Glutamatergic neuron (in vitro differentiated cells): ENCODE results near the gene COL4A1. TPM values are rescaled to one million over a fixed set of nuclear protein-coding genes. Genes with fewer than 3 reads are reported as not detected.

ENCODE experiments used
- DNase-seq: peaks from one replicate; pipeline ENCODE4 v3.0.0; 2022
- H3K27ac Mint-ChIP-seq: one replicate; pipeline ENCODE4 v1.8.0; 2020; ENCODE audit warnings: mild to moderate bottlenecking, mixed read lengths, inconsistent platforms; ENCODE audit not compliant: unreplicated experiment
- H3K27me3 Mint-ChIP-seq: one replicate; pipeline ENCODE4 v1.8.0; 2020; ENCODE audit warnings: mild to moderate bottlenecking, moderate library complexity, mixed read lengths, inconsistent platforms; ENCODE audit not compliant: unreplicated experiment
- H3K36me3 Mint-ChIP-seq: one replicate; pipeline ENCODE4 v1.8.0; 2020; ENCODE audit warnings: mild to moderate bottlenecking, mixed read lengths, inconsistent platforms; ENCODE audit not compliant: unreplicated experiment
- H3K4me1 Mint-ChIP-seq: one replicate; pipeline ENCODE4 v1.8.0; 2020; ENCODE audit warnings: mild to moderate bottlenecking, low read depth, mixed read lengths, inconsistent platforms; ENCODE audit not compliant: unreplicated experiment
- H3K4me3 Mint-ChIP-seq: one replicate; pipeline ENCODE4 v1.8.0; 2020; ENCODE audit warnings: mild to moderate bottlenecking, mixed read lengths, inconsistent platforms; ENCODE audit not compliant: unreplicated experiment
- H3K9me3 Mint-ChIP-seq: one replicate; pipeline ENCODE4 v1.8.0; 2020; ENCODE audit warnings: mild to moderate bottlenecking, moderate library complexity, mixed read lengths, inconsistent platforms; ENCODE audit not compliant: unreplicated experiment
- CTCF ChIP-seq: fragments of 200-600 bp; sonication (generic); IDR thresholded peaks from one replicate; pipeline ENCODE4 v1.5.0; 2021; ENCODE audit not compliant: partially characterized antibody, unreplicated experiment
- microRNA-seq: library from miRNA; unstranded; fragments of <30 nt; microRNA quantifications from one replicate; pipeline ENCODE4, GENCODE V29; 2020; ENCODE audit not compliant: unreplicated experiment
- total RNA-seq: library from RNA; stranded (reverse); fragmentation: NEBNext Ultra II Directional; extraction: Animal tissue kit (Norgen Biotek cat#: 25700); gene quantifications from one replicate; pipeline ENCODE4 v1.2.1, GENCODE V29; 2021; ENCODE audit not compliant: unreplicated experiment

Gene COL4A1
- total RNA-seq, 1 donor from 2014 or later = 14.6 TPM

GRCh38 chr13:110105136-110105535, 201.8 kb downstream of the COL4A1 start:
- Mint-ChIP-seq H3K27ac (no peak overlapping the region), H3K4me3 (no peak overlapping the region), H3K9me3 (peaks cover 1% of the 10 kb centered on the region), H3K27me3 (peaks cover 3% of the 10 kb centered on the region), H3K4me1 (peaks cover 4% of the 10 kb centered on the region), H3K36me3 (peaks cover 6% of the 10 kb centered on the region)
- DNase-seq = no peak
- no peak for TF ChIP-seq CTCF

- TF ChIP-seq CTCF = no peak
- peaks cover 16% of the 10 kb centered on the region for H3K36me3 Mint-ChIP-seq
- H3K4me1 Mint-ChIP-seq = peaks cover under 1% of the 10 kb centered on the region
- peaks cover 5% of the 10 kb centered on the region for H3K27me3 Mint-ChIP-seq
- DNase-seq = no peak
- H3K27ac Mint-ChIP-seq = no peak overlapping the region
- no peak overlapping the region for H3K4me3 Mint-ChIP-seq
- peaks cover 4% of the 10 kb centered on the region for H3K9me3 Mint-ChIP-seq
Observed at GRCh38 chr13:110103534-110103933, 203.4 kb downstream of the COL4A1 start.

- Mint-ChIP-seq H3K4me1 (no peaks in the 10 kb centered on the region), H3K9me3 (peaks cover 2% of the 10 kb centered on the region), H3K27ac (no peak overlapping the region), H3K4me3 (no peak overlapping the region), H3K36me3 (peaks cover 16% of the 10 kb centered on the region), H3K27me3 (peaks cover 5% of the 10 kb centered on the region)
- TF ChIP-seq CTCF = no peak
- DNase-seq = no peak
Observed at GRCh38 chr13:110103026-110103425, 203.9 kb downstream of the COL4A1 start.

- TF ChIP-seq CTCF = no peak
- Mint-ChIP-seq H3K27me3 (peaks cover 2% of the 10 kb centered on the region), H3K9me3 (peaks cover 2% of the 10 kb centered on the region), H3K4me1 (no peaks in the 10 kb centered on the region), H3K36me3 (peaks cover 16% of the 10 kb centered on the region), H3K27ac (no peak overlapping the region), H3K4me3 (no peak overlapping the region)
- DNase-seq = no peak
Observed at GRCh38 chr13:110102053-110102452, 204.9 kb downstream of the COL4A1 start.

- Mint-ChIP-seq H3K4me1 (no peaks in the 10 kb centered on the region), H3K27ac (no peak overlapping the region), H3K9me3 (peaks cover 5% of the 10 kb centered on the region), H3K4me3 (no peak overlapping the region), H3K27me3 (peaks cover 2% of the 10 kb centered on the region), H3K36me3 (peaks cover 16% of the 10 kb centered on the region)
- no peak for DNase-seq
- no peak for TF ChIP-seq CTCF
Observed at GRCh38 chr13:110099922-110100321, 207.0 kb downstream of the COL4A1 start.

Small RNA genes lying within 50 kb of the gene (microRNA-seq; reads per million reads assigned to microRNA genes)
- not detected for gene MIR8073

Other genes with a start within 250 kb of the COL4A1 start
- 60.9 TPM for gene COL4A2, start 127 bp upstream of the COL4A1 start, total RNA-seq